Nephron progenitor cell (in vitro differentiated cells): ENCODE measurements around the gene SYF2.
"Not testable (repeated sequence)": the region's sequence is repeated elsewhere in the genome, so short reads cannot be mapped to it uniquely, and the experiment has no call there.

Experiments
- DNase-seq: peaks from one replicate; pipeline ENCODE4 v3.0.0; 2021
- H3K27ac Mint-ChIP-seq: 2 replicates; pipeline ENCODE4 v1.8.0; 2021; ENCODE audit warnings: mild to moderate bottlenecking, moderate library complexity, mixed read lengths
- H3K27me3 Mint-ChIP-seq: 2 replicates; pipeline ENCODE4 v1.8.0; 2021; ENCODE audit warnings: mild to moderate bottlenecking, low read depth, mixed read lengths; ENCODE audit not compliant: poor library complexity
- H3K36me3 Mint-ChIP-seq: 2 replicates; pipeline ENCODE4 v1.8.0; 2021; ENCODE audit warnings: low read depth, mixed read lengths
- H3K4me1 Mint-ChIP-seq: 2 replicates; pipeline ENCODE4 v1.8.0; 2021; ENCODE audit warnings: mixed read lengths
- H3K4me3 Mint-ChIP-seq: 2 replicates; pipeline ENCODE4 v1.8.0; 2021; ENCODE audit warnings: mild to moderate bottlenecking, moderate library complexity, mixed read lengths
- H3K9me3 Mint-ChIP-seq: 2 replicates; pipeline ENCODE4 v1.8.0; 2021; ENCODE audit warnings: mild to moderate bottlenecking, moderate library complexity, mixed read lengths
- TF ChIP-seq, protein P1 (sequence below): fragments of 200-600 bp; sonication (generic); IDR thresholded peaks from 2 replicates; pipeline ENCODE4 v1.5.0; 2021; ENCODE audit warnings: antibody characterized with exemption

The SYF2 gene

GRCh38 chr1:25194054-25194453 is 38.2 kb downstream of the SYF2 start:
- Mint-ChIP-seq H3K27ac (no peak overlapping the region), H3K27me3 (peaks cover 88% of the 10 kb centered on the region), H3K36me3 (no peaks in the 10 kb centered on the region), H3K4me3 (no peak overlapping the region), H3K4me1 (peaks cover 37% of the 10 kb centered on the region), H3K9me3 (peaks cover 9% of the 10 kb centered on the region)
- TF ChIP-seq, protein P1, sequence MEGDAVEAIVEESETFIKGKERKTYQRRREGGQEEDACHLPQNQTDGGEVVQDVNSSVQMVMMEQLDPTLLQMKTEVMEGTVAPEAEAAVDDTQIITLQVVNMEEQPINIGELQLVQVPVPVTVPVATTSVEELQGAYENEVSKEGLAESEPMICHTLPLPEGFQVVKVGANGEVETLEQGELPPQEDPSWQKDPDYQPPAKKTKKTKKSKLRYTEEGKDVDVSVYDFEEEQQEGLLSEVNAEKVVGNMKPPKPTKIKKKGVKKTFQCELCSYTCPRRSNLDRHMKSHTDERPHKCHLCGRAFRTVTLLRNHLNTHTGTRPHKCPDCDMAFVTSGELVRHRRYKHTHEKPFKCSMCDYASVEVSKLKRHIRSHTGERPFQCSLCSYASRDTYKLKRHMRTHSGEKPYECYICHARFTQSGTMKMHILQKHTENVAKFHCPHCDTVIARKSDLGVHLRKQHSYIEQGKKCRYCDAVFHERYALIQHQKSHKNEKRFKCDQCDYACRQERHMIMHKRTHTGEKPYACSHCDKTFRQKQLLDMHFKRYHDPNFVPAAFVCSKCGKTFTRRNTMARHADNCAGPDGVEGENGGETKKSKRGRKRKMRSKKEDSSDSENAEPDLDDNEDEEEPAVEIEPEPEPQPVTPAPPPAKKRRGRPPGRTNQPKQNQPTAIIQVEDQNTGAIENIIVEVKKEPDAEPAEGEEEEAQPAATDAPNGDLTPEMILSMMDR: no peak
- DNase-seq: no peak

- no peaks in the 10 kb centered on the region for H3K36me3 Mint-ChIP-seq
- peaks cover 9% of the 10 kb centered on the region for H3K9me3 Mint-ChIP-seq
- H3K27ac Mint-ChIP-seq: no peak overlapping the region
- H3K27me3 Mint-ChIP-seq: peaks cover 88% of the 10 kb centered on the region
- TF ChIP-seq, protein P1: no peak
- no peak overlapping the region for H3K4me3 Mint-ChIP-seq
- peaks cover 29% of the 10 kb centered on the region for H3K4me1 Mint-ChIP-seq
- DNase-seq: no peak
Measured at GRCh38 chr1:25193229-25193628, 39.1 kb downstream of the SYF2 start.

DNA sequence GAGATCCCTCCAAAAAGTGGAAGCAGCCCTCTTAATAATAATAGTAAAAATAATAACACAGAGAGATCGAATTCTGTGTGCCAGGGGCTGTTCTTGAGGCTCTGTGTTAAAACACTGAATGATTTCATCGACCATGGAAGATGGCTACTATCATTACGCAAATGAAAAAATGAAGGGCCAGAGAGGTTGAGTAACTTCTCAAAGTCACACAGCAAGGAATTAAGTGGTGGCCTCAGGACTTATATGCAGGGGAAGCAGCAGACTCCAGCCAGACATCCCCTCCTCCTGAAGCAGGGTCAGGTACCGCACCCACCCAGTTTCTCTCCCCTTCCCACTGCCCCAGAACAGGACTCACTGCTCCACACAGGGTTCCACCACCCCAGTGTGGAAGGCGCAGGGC is 40.1 kb downstream of the SYF2 start:
- H3K4me3 Mint-ChIP-seq: no peak overlapping the region
- no peaks in the 10 kb centered on the region for H3K36me3 Mint-ChIP-seq
- H3K27me3 Mint-ChIP-seq: peaks cover 96% of the 10 kb centered on the region
- TF ChIP-seq, protein P1: no peak
- peaks cover 9% of the 10 kb centered on the region for H3K9me3 Mint-ChIP-seq
- no peak overlapping the region for H3K27ac Mint-ChIP-seq
- peaks cover 18% of the 10 kb centered on the region for H3K4me1 Mint-ChIP-seq
- DNase-seq: no peak

DNA sequence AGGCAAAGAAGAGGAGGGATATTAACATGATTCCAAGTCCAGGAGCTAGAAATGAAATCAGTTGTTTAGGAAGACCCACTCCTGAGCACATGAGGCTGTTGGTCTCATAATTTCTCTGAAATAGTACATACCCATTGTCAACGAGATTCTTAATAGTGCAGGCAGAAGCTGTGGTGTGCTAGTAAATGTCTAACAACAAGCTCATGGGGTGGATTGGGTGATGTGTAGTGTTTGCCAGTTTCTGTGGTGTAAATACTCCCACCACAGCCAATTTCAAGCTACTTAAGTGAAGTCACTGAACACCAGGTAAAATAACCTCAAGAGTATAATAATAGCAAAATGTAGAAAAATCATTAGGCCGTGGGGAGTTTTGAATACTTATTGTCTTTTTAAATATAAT is 42.0 kb downstream of the SYF2 start:
- peaks cover 9% of the 10 kb centered on the region for H3K9me3 Mint-ChIP-seq
- DNase-seq: no peak
- H3K27me3 Mint-ChIP-seq: peaks cover 99% of the 10 kb centered on the region
- no peak overlapping the region for H3K4me3 Mint-ChIP-seq
- no peak overlapping the region for H3K27ac Mint-ChIP-seq
- peaks cover 25% of the 10 kb centered on the region for H3K4me1 Mint-ChIP-seq
- TF ChIP-seq, protein P1: no peak
- H3K36me3 Mint-ChIP-seq: no peaks in the 10 kb centered on the region

DNA sequence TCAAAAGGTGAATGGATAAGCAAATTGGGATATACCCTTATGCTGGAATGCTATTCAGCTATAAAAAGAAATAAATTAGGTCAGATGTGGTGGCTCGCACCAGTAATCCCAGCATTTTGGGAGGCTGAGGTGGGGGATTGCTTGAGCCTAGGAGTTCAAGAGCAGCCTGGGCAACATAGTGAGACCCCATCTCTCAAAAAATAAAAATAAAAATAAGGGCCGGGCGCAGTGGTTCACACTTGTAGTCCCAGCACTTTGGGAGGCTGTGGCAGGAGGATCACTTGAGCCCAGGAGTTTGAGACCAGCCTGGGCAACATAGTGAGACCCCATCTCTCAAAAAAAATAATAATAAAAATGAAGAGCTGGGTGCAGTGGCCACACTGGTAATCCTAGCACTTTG is 44.4 kb downstream of the SYF2 start:
- H3K36me3 Mint-ChIP-seq, H3K9me3 Mint-ChIP-seq, DNase-seq, H3K4me3 Mint-ChIP-seq, H3K27ac Mint-ChIP-seq: not testable (repeated sequence)
- Mint-ChIP-seq H3K27me3 (peaks cover 99% of the 10 kb centered on the region), H3K4me1 (peaks cover 17% of the 10 kb centered on the region)

GRCh38 chr1:25187077-25187476 is 45.2 kb downstream of the SYF2 start:
- Mint-ChIP-seq H3K27me3 (peaks cover 98% of the 10 kb centered on the region), H3K4me1 (peaks cover 17% of the 10 kb centered on the region), H3K36me3 (no peaks in the 10 kb centered on the region), H3K9me3 (peaks cover 9% of the 10 kb centered on the region), H3K27ac (no peak overlapping the region), H3K4me3 (no peak overlapping the region)
- TF ChIP-seq, protein P1: no peak
- DNase-seq: no peak
